Measurements from ENCODE around the gene IL13RA1.

DNA sequence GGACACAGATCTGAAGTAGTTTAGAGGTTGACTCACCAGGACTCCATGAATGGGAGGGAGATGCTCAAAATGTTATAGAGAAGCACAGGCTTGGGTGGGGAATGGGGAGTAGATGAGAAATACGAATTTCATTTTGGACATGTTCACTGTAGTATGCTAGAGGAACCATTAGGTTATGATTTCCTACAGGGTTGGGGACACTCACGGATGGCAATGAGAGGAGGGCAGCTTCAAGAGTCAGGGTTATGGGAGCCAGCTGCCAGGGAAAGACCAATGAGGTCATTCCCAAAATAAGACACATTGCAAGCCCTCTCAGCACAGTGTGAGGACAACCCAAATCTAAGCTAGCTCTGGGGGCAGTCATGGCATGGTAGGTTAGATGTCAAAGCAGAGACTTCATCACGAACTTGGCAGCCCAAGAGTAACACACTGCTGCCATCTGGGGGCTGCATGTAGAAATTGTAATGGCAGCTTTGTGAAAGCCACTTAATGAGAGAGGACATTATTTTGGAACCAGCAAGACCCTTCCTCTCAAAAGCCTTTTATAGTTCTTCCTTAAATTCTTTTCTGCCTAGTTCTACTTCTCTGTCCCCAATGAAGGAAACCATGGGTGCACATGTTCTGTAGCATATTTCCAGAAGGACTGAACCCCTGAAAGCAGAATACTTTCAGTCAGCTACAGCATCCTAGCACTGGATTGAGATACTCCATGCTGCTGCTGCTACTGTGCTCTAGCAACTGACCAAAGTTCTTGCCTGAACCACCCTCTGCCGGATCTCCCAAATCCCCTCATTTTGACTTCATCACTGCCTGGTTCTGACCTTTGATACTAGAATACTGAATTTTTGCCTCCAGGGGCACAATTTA, 80.0 kb downstream of the IL13RA1 start:
- TF ChIP-seq RARB (CRISPR knock-in tag; IDR thresholded peaks at IDR 0.05) (no peak), ZNF8 (CRISPR knock-in tag; IDR thresholded peaks at IDR 0.05) (no peak), BACH2 (CRISPR knock-in tag; IDR thresholded peaks at IDR 0.05; ENCODE audit: borderline replicate concordance) (no peak)
- TF ChIP-seq, protein P1, sequence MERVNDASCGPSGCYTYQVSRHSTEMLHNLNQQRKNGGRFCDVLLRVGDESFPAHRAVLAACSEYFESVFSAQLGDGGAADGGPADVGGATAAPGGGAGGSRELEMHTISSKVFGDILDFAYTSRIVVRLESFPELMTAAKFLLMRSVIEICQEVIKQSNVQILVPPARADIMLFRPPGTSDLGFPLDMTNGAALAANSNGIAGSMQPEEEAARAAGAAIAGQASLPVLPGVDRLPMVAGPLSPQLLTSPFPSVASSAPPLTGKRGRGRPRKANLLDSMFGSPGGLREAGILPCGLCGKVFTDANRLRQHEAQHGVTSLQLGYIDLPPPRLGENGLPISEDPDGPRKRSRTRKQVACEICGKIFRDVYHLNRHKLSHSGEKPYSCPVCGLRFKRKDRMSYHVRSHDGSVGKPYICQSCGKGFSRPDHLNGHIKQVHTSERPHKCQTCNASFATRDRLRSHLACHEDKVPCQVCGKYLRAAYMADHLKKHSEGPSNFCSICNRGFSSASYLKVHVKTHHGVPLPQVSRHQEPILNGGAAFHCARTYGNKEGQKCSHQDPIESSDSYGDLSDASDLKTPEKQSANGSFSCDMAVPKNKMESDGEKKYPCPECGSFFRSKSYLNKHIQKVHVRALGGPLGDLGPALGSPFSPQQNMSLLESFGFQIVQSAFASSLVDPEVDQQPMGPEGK (CRISPR knock-in tag; IDR thresholded peaks at IDR 0.05; ENCODE audit: borderline replicate concordance), result no peak

Measured in SK-N-SH treated with all-trans-retinoic acid at 6 μM for 48 hours (cell line).